ENCODE data around the gene SLC27A1.
"Not testable (repeated sequence)": the region's sequence is repeated elsewhere in the genome, so short reads cannot be mapped to it uniquely, and the experiment has no call there.

The SLC27A1 gene

GRCh38 chr19:17469092-17469480 is 1.2 kb upstream of the SLC27A1 start:
- TF ChIP-seq, protein P1, sequence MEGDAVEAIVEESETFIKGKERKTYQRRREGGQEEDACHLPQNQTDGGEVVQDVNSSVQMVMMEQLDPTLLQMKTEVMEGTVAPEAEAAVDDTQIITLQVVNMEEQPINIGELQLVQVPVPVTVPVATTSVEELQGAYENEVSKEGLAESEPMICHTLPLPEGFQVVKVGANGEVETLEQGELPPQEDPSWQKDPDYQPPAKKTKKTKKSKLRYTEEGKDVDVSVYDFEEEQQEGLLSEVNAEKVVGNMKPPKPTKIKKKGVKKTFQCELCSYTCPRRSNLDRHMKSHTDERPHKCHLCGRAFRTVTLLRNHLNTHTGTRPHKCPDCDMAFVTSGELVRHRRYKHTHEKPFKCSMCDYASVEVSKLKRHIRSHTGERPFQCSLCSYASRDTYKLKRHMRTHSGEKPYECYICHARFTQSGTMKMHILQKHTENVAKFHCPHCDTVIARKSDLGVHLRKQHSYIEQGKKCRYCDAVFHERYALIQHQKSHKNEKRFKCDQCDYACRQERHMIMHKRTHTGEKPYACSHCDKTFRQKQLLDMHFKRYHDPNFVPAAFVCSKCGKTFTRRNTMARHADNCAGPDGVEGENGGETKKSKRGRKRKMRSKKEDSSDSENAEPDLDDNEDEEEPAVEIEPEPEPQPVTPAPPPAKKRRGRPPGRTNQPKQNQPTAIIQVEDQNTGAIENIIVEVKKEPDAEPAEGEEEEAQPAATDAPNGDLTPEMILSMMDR (IDR thresholded peaks at IDR 0.05; ENCODE audit: insufficient read depth, low read depth, low read length, missing control alignments) = no peak
- peak overlapping the region; percentile 71 for H3K4me3 ChIP-seq (ENCODE audit: low read length)
- DNase-seq (ENCODE audit: low read depth) = no peak

GRCh38 chr19:17469481-17470067 is 750 bp upstream of the SLC27A1 start:
- peak overlapping the region; percentile 71 for H3K4me3 ChIP-seq (ENCODE audit: low read length)
- peak; percentile 98 for DNase-seq (ENCODE audit: low read depth)
- TF ChIP-seq, protein P1 (IDR thresholded peaks at IDR 0.05; ENCODE audit: insufficient read depth, low read depth, low read length, missing control alignments) = no peak

GRCh38 chr19:17471410-17472125 is 1.2 kb downstream of the SLC27A1 start:
- H3K4me3 ChIP-seq (ENCODE audit: low read length) = peak overlapping the region; percentile 71
- TF ChIP-seq, protein P1 (IDR thresholded peaks at IDR 0.05; ENCODE audit: insufficient read depth, low read depth, low read length, missing control alignments) = no peak

DNA sequence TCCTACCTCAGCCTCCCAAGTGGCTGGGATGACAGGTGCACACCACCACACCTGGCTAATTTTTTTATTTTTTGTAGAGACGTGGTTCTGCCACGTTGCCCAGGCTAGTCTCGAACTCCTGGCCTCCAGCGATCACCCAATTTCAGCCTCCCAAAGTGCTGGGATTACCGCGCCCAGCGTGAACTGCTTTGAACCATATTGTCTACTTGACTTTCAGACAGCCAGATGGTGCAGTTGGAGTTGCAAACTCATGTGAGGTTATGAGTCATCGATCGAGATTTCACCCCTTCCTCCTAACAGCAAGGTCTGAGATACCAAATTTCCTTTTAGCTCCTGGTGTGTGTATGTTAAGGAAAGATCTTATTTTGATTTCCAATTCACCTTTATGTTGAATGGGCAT is 2.7 kb downstream of the SLC27A1 start:
- DNase-seq (ENCODE audit: low read depth) = peak; percentile 74
- no peak overlapping the region for H3K4me3 ChIP-seq (ENCODE audit: low read length)
- TF ChIP-seq, protein P1 (IDR thresholded peaks at IDR 0.05; ENCODE audit: insufficient read depth, low read depth, low read length, missing control alignments) = no peak

More at GRCh38 chr19:17471410-17472125, 1.2 kb downstream of the SLC27A1 start:
- no peak for DNase-seq (ENCODE audit: low read depth)

GRCh38 chr19:17475011-17475540 is 4.8 kb downstream of the SLC27A1 start:
- not testable (repeated sequence) for DNase-seq (ENCODE audit: low read depth)

GRCh38 chr19:17475541-17476115 is 5.3 kb downstream of the SLC27A1 start:
- peak; percentile 25 for DNase-seq (ENCODE audit: low read depth)
- TF ChIP-seq, protein P1 (IDR thresholded peaks at IDR 0.05; ENCODE audit: insufficient read depth, low read depth, low read length, missing control alignments) = no peak
- H3K4me3 ChIP-seq (ENCODE audit: low read length) = no peak overlapping the region

More at GRCh38 chr19:17475011-17475540, 4.8 kb downstream of the SLC27A1 start:
- not testable (repeated sequence) for H3K4me3 ChIP-seq (ENCODE audit: low read length)

GRCh38 chr19:17479325-17479791 is 9.0 kb downstream of the SLC27A1 start:
- H3K4me3 ChIP-seq (ENCODE audit: low read length) = no peak overlapping the region
- no peak for DNase-seq (ENCODE audit: low read depth)
- TF ChIP-seq, protein P1 (IDR thresholded peaks at IDR 0.05; ENCODE audit: insufficient read depth, low read depth, low read length, missing control alignments) = no peak

All from epithelial cell of esophagus (primary cell).